A549 treated with AZD2906 at 1 μM for 4 hours (cell line): ENCODE results near the gene TM7SF3. TPM values are rescaled to one million over a fixed set of nuclear protein-coding genes. Genes with fewer than 3 reads are reported as not detected.

Experiments
- total RNA-seq: library from RNA; stranded (reverse); fragments of 200-300 nt; extraction: Qiagen RNA extraction; gene quantifications from 5 replicates; pipeline ENCODE4 v1.2.3, GENCODE V29; 2022

Gene TM7SF3
- total RNA-seq = 72.0 to 74.5 TPM (median 72.9 TPM) in 5 replicates

DNA sequence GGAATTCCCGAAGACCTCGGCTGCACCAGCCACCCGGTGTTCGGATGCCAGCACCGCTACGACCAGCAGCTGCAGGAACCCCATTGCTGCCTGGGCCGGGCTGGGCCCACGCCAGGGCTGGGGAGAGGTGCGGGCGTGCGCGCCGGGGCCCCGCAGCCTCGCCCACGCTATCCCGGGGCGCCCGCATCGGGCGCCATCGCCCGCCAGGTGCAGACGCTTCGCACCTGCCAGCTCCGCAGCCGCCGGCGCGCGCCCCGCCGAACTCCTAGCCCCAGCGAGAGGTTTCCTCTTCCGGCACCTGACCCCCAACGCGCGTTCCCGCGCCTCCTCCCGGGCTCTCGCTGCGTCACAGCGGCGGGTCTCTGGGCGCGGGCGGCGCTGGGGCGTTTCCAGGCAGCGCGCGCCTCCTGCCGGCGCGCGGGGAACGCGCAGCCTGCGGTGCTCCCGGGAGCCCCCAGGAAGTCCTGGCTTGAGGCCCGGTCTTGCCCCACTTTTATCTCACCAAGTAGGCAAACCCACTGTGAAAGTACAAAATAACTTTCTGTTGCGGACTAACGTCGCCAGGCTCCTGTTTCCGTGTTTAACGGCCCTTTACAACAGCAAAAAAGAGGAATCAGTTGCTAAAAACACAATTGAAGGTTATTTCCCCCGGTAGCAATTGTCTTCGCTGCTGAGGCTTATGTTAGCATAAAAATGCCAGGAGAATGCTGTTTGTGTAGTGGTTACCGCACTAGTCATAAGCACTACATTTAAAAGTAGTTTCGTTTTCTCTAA lies at the start of gene TM7SF3:
Gene TM7SF3 (minus strand): TSS at position 300 of the 774 bp plus-strand sequence. CDS start 216 bp downstream, at position 84.

DNA sequence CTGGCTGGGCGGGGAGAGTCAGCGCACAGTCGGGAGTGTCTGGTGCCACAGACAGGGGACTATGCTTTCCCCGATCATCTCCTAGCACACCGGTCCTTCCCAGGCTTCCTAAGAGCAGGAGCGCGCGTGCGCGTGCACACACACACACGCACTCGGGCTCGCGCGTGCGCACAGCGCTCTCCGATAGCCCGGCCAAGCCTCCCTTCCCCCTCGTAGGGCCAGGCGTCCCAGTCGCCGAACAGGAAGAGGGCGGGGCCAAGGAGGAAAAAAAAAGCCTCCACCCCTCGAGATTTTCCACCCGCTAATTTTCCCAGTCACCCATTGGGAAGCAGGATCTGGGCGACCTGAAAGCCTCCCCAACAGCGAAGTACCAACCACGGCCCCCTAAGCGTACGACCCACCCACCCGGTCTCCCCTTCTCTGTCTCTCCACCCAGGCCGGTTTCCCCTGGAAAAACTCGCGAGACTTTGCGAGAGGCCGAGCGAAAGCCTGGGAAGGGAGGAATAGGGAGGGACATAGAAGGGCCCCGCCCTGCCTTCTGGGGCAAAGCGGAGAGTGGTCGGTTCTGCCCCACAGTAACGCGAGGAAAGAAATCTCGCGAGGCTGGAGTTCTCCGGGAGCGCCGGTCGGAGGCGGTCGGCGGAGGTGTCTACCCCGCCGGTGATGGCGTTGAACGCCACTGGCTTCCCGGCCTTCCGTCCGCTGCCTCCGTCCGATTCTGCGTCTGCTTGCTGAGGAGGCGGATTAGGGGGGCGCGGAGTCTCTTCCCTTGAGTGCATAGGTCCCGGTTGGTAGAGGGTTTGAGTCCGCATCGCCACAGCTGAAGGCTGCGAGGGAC lies 76.1 kb downstream of the TM7SF3 start, which contains the start of the genes FGFR1OP2 and INTS13:
Gene FGFR1OP2 (plus strand): TSS at position 608 of the 838 bp plus-strand sequence. CDS start 15,689 bp downstream, outside the sequence.
Gene INTS13 (minus strand): TSS at position 119 of the 838 bp plus-strand sequence. CDS start 1,178 bp downstream, outside the sequence.

Other genes with a start within 250 kb of the TM7SF3 start
- gene ITPR2, start 181.2 kb downstream of the TM7SF3 start, total RNA-seq = 1.3 to 3.0 TPM (median 2.2 TPM) in 5 replicates
- 19.1 to 26.9 TPM (median 22.5 TPM) in 5 replicates for gene INTS13, start 76.4 kb downstream of the TM7SF3 start, total RNA-seq
- gene FGFR1OP2, start 75.9 kb downstream of the TM7SF3 start, total RNA-seq = 25.1 to 30.9 TPM (median 26.4 TPM) in 5 replicates
- 23.1 to 32.2 TPM (median 27.0 TPM) in 5 replicates for gene MED21, start 8.2 kb upstream of the TM7SF3 start, total RNA-seq
- not detected in 5 replicates for gene C12orf71, start 68.2 kb upstream of the TM7SF3 start, total RNA-seq
- 8.4 to 14.7 TPM (median 10.4 TPM) in 5 replicates for gene STK38L, start 229.9 kb upstream of the TM7SF3 start, total RNA-seq